ENCODE measurements around the gene ADAT2. TPM values are rescaled to one million over a fixed set of nuclear protein-coding genes. Genes with fewer than 3 reads are reported as not detected.

ADAT2 gene
- total and polyA plus RNA-seq, 10 of the 15 experiments (the other 5 are each of a cell fraction or from before 2014, with no cell fraction given), result 7.8 to 38.6 (median 17.3) TPM

DNA sequence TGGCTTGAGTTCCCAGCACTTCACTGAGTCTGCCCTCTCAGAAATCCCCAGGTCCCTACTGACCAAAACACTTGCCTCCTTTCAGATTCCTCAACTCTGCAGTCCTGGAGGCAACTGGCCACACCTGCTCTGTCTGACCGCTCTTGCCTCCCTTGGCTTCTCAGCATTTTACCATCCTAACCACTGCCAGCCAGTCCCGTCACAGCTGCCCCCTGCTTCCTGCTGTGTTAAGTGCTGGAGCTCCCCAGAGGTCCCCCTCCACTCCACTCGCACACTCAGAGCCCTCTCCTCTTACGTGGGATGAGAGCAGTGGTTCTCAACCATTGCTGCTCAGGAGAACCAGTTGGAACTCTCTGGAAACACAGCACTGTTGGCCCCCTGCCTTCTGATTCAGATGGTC is 20.5 kb downstream of the ADAT2 start:
- ChIA-PET POLR2A (no interaction called here), CTCF (interaction anchor here (0.5 to 5.8 kb wide), 4 partner anchors 14 to 737 kb away, joined by 3 to 59 read pairs (median 44); partner anchors contain the start of gene FUCA2), SMC1A (ENCODE audit: uncharacterized antibody, unreplicated experiment) (interaction anchor here (2.3 to 5.9 kb wide), 2 partner anchors 35 to 737 kb away, joined by 6 to 41 read pairs; no protein-coding TSS in a partner anchor), RAD21 (ENCODE audit: unreplicated experiment) (no interaction called here)
- Histone ChIP-seq H4K20me1 (ENCODE audit: control insufficient read depth, insufficient read depth) (no peaks in the 10 kb centered on the region), H3K4me2 (ENCODE audit: control insufficient read depth, insufficient read depth) (no peak overlapping the region), H3K27ac (ENCODE audit: control insufficient read depth, insufficient read depth) (no peak overlapping the region), H3K9ac (ENCODE audit: control insufficient read depth, insufficient read depth, low read length) (no peak overlapping the region), H3K4me1 (ENCODE audit: control insufficient read depth, insufficient read depth, low read length) (no peaks in the 10 kb centered on the region), H3K36me3 (ENCODE audit: control insufficient read depth in 2 of 2, insufficient read depth in 2 of 2, low read length in 1 of 2) (peaks cover 1 to 8% of the 10 kb centered on the region in 2 experiments; a peak in 3 of 4 replicates), H3K79me2 (ENCODE audit: control insufficient read depth, insufficient read depth, low read length) (no peaks in the 10 kb centered on the region), H2AFZ (ENCODE audit: control insufficient read depth, low read depth, low read length) (no peak overlapping the region), H3K9me3 (replicated peaks; ENCODE audit: control insufficient read depth, insufficient read depth, low read length) (no peaks in the 10 kb centered on the region), H3K27me3 (replicated peaks in 1 of 2; ENCODE audit: control insufficient read depth in 2 of 2, insufficient read depth in 2 of 2, low read length in 1 of 2) (no peaks in the 10 kb centered on the region), H3K4me3 (no peak overlapping the region)
- intact Hi-C loops (cut with micrococcal nuclease; ENCODE audit: unreplicated experiment), result loop anchor here (5.0 to 10.0 kb wide), 5 partner anchors 153 to 958 kb away; partner anchors contain the start of gene HIVEP2
- 98% methylated on average over 4 of the region's 4 CpGs for WGBS (ENCODE audit: insufficient coverage, insufficient replicate concordance, low lambda C conversion rate, missing lambda C conversion rate)
- BruUV-seq (replicated peaks), result no TSS peak
- in situ Hi-C loops (cut with MboI), result no loop called here
- TF ChIP-seq SRF (IDR thresholded peaks at IDR 0.05; ENCODE audit: low read depth in 2 of 2, low read length in 2 of 2) (no peak), SUPT20H (IDR thresholded peaks at IDR 0.05; ENCODE audit: borderline replicate concordance, control insufficient read depth, low read depth, low read length) (no peak), JUND (IDR thresholded peaks at IDR 0.05; ENCODE audit: low read depth, low read length) (no peak), STAT1 (conservative IDR thresholded peaks at IDR 0.05) (no peak), NFYA (IDR thresholded peaks at IDR 0.05; ENCODE audit: borderline replicate concordance, low read depth, low read length) (no peak), SMC3 (IDR thresholded peaks at IDR 0.05; ENCODE audit: borderline replicate concordance, low read length) (no peak), TAF1 (IDR thresholded peaks at IDR 0.05; ENCODE audit: borderline replicate concordance, low read depth, low read length) (no peak), TBL1XR1 (IDR thresholded peaks at IDR 0.05; ENCODE audit: low read depth, low read length) (no peak)
- TF ChIP-seq, protein P1, sequence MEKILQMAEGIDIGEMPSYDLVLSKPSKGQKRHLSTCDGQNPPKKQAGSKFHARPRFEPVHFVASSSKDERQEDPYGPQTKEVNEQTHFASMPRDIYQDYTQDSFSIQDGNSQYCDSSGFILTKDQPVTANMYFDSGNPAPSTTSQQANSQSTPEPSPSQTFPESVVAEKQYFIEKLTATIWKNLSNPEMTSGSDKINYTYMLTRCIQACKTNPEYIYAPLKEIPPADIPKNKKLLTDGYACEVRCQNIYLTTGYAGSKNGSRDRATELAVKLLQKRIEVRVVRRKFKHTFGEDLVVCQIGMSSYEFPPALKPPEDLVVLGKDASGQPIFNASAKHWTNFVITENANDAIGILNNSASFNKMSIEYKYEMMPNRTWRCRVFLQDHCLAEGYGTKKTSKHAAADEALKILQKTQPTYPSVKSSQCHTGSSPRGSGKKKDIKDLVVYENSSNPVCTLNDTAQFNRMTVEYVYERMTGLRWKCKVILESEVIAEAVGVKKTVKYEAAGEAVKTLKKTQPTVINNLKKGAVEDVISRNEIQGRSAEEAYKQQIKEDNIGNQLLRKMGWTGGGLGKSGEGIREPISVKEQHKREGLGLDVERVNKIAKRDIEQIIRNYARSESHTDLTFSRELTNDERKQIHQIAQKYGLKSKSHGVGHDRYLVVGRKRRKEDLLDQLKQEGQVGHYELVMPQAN (conservative IDR thresholded peaks at IDR 0.05), result no peak
- DNase-seq (ENCODE audit: low read depth, low spot score) (no peak), FAIRE-seq (no peak), ATAC-seq (no peak)

Data from GM12878 (cell line).